Placental epithelial cell (primary cell): ENCODE results near the gene SLC4A3. TPM values are rescaled to one million over a fixed set of nuclear protein-coding genes. Genes with fewer than 3 reads are reported as not detected.

ENCODE experiments used
- small RNA-seq: library from RNA; depleted of rRNA; stranded (forward); fragments of <200 nt; gene quantifications from one replicate; pipeline ENCODE3, GENCODE V24; 2012
- total RNA-seq: library from RNA; depleted of rRNA; stranded (reverse); fragments of >200 nt; gene quantifications from 2 replicates; pipeline ENCODE4 v1.2.3, GENCODE V29; 2012

The SLC4A3 gene
- 5.9 and 6.8 TPM in 2 replicates for total RNA-seq

GRCh38 chr2:219627103-219628100 is at the start of gene SLC4A3:
TSS of gene SLC4A3 (plus strand) at chr2:219627630. CDS start at chr2:219627993, 363 bp downstream.

GRCh38 chr2:219597552-219598307 is 29.7 kb upstream of the SLC4A3 start, which contains the start of gene STK11IP:
TSS of gene STK11IP (plus strand) at chr2:219597857. CDS start at chr2:219598120, 263 bp downstream.

Small RNAs within 50 kb of the gene (small RNA-seq; reads per million reads assigned to genes)
- gene RN7SKP213: not detected

Other genes starting within 250 kb of the SLC4A3 start
- gene DNPEP, start 239.7 kb upstream of the SLC4A3 start, total RNA-seq: 47.5 and 55.0 TPM in 2 replicates
- gene DES, start 209.3 kb upstream of the SLC4A3 start, total RNA-seq: under 0.01 TPM in 1 of 2 replicates, not detected in the other
- 20.4 and 40.8 TPM in 2 replicates for gene SPEG, start 192.8 kb upstream of the SLC4A3 start, total RNA-seq
- 76.6 and 138 TPM in 2 replicates for gene GMPPA, start 128.7 kb upstream of the SLC4A3 start, total RNA-seq
- under 0.01 and 0.22 TPM in 2 replicates for gene ASIC4, start 113.1 kb upstream of the SLC4A3 start, total RNA-seq
- 276 and 392 TPM in 2 replicates for gene CHPF, start 83.8 kb upstream of the SLC4A3 start, total RNA-seq
- 3.4 and 3.5 TPM in 2 replicates for gene TMEM198, start 83.6 kb upstream of the SLC4A3 start, total RNA-seq
- gene OBSL1, start 56.1 kb upstream of the SLC4A3 start, total RNA-seq: 134 and 197 TPM in 2 replicates
- gene INHA, start 55.3 kb upstream of the SLC4A3 start, total RNA-seq: 2.5 and 4.7 TPM in 2 replicates
- gene STK11IP, start 29.8 kb upstream of the SLC4A3 start, total RNA-seq: 24.6 and 33.0 TPM in 2 replicates